ENCODE data around the gene ASCL3. TPM values are rescaled to one million over a fixed set of nuclear protein-coding genes. Genes with fewer than 3 reads are reported as not detected.

Gene ASCL3
- not detected in 5 replicates for total RNA-seq (2022; extraction: Qiagen RNA extraction)

GRCh38 chr11:8942518-8943066, at the start of gene ASCL3:
TSS of gene ASCL3 (minus strand) at chr11:8943016. CDS start at chr11:8938161, 4,855 bp downstream.

GRCh38 chr11:8964324-8965320, 21.8 kb upstream of the ASCL3 start, which contains the start of gene TMEM9B:
TSS of gene TMEM9B (minus strand) at chr11:8964442. CDS start at chr11:8964313, 129 bp downstream.

GRCh38 chr11:8932564-8933180, 10.1 kb downstream of the ASCL3 start, which contains the start of gene C11orf16:
TSS of gene C11orf16 (minus strand) at chr11:8932947. CDS start at chr11:8932308, 639 bp downstream.

DNA sequence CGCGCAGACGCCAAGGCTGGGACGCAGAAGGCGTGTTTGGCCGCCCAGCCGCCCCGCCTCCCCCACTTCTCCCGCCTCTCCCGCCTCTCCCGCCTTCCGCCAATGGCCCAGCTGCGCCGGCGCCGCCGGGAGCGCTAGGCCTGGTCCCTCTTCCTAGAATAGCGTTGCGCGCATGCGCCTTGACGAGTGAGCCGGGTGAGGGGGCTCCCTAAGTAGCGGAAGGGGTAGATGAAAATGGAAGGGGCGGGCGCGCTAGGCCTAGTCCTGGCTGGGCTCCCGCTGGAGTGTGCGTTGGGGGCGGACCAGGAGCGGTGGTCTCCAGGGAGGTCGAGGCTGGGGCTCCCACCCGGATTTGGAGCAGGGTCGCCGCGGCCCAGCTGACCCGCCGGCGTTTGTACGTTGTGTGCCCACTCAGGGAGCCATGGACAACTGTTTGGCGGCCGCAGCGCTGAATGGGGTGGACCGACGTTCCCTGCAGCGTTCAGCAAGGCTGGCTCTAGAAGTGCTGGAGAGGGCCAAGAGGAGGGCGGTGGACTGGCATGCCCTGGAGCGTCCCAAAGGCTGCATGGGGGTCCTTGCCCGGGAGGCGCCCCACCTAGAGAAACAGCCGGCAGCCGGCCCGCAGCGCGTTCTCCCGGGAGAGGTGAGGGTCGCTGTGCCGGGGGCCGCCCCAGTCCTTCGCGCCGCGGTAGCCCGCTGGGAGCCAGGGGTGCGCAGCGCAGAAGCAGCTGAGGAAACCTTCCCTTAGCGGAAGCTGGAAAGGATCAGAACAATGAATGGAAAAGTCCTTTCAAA, 31.6 kb downstream of the ASCL3 start, which contains the start of gene AKIP1:
Gene AKIP1 (plus strand): TSS at position 161 of the 795 bp plus-strand sequence. CDS start 261 bp downstream, at position 422.

Other genes with a start within 250 kb of the ASCL3 start
- 38.9 to 46.9 TPM (median 43.8 TPM) in 5 replicates for gene AKIP1, start 31.8 kb downstream of the ASCL3 start, total RNA-seq (2022; extraction: Qiagen RNA extraction)
- not detected in 5 replicates for gene C11orf16, start 10.1 kb downstream of the ASCL3 start, total RNA-seq (2022; extraction: Qiagen RNA extraction)
- 35.5 to 41.4 TPM (median 40.1 TPM) in 5 replicates for gene TMEM9B, start 21.4 kb upstream of the ASCL3 start, total RNA-seq (2022; extraction: Qiagen RNA extraction)
- gene NRIP3, start 61.0 kb upstream of the ASCL3 start, total RNA-seq (2022; extraction: Qiagen RNA extraction), result 0.81 to 1.2 TPM (median 0.97 TPM) in 5 replicates
- gene SCUBE2, start 148.6 kb upstream of the ASCL3 start, total RNA-seq (2022; extraction: Qiagen RNA extraction), result 0.38 to 0.82 TPM (median 0.43 TPM) in 5 replicates